Body of pancreas (tissue), 4 donors: ENCODE data around the gene DLG2.

Experiments
- POLR2A ChIP-seq, 3 donors: fragments of 450-650 bp; IDR thresholded peaks; one replicate each; pipeline ENCODE4 v1.6.1; 2016; ENCODE audit warnings: antibody characterized with exemption in 3 of 3, mild to moderate bottlenecking in 2 of 3
- TF ChIP-seq, protein P1 (sequence below), 7 experiments: fragments of 450-650 bp in 4 of 7; fragments of 200-600 bp in 3 of 7; sonication (generic) in 3 of 7; IDR thresholded peaks; one replicate each; pipeline ENCODE4 v1.5.1; 2016 to 2019; ENCODE audit warnings: antibody characterized with exemption in 7 of 7

GRCh38 chr11:83682611-83682973 is 1944.6 kb downstream of the DLG2 start:
- TF ChIP-seq, protein P1, sequence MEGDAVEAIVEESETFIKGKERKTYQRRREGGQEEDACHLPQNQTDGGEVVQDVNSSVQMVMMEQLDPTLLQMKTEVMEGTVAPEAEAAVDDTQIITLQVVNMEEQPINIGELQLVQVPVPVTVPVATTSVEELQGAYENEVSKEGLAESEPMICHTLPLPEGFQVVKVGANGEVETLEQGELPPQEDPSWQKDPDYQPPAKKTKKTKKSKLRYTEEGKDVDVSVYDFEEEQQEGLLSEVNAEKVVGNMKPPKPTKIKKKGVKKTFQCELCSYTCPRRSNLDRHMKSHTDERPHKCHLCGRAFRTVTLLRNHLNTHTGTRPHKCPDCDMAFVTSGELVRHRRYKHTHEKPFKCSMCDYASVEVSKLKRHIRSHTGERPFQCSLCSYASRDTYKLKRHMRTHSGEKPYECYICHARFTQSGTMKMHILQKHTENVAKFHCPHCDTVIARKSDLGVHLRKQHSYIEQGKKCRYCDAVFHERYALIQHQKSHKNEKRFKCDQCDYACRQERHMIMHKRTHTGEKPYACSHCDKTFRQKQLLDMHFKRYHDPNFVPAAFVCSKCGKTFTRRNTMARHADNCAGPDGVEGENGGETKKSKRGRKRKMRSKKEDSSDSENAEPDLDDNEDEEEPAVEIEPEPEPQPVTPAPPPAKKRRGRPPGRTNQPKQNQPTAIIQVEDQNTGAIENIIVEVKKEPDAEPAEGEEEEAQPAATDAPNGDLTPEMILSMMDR (IDR thresholded peaks at IDR 0.05), result no peak
- no peak for TF ChIP-seq POLR2A (IDR thresholded peaks at IDR 0.05)
